HL-60 (cell line): ENCODE data around the gene NPC1.
"Not testable (repeated sequence)": the region's sequence is repeated elsewhere in the genome, so short reads cannot be mapped to it uniquely, and the experiment has no call there.

Source experiments
- DNase-seq, 2 experiments: peaks; one replicate each; pipeline ENCODE4 v3.0.0-alpha.2; 2010 to 2020; ENCODE audit warnings: low read depth in 1 of 2, low spot score in 1 of 2
- H3K27ac ChIP-seq: fragments of 250-450 bp; sonication (Bioruptor Pico); replicated peaks from 2 replicates; pipeline ENCODE4 v1.5.1; 2020; ENCODE audit warnings: mild to moderate bottlenecking, moderate library complexity
- H3K27me3 ChIP-seq: fragments of 250-450 bp; sonication (Bioruptor Pico); 2 replicates; pipeline ENCODE4 v1.5.1; 2021; ENCODE audit warnings: mild to moderate bottlenecking, moderate library complexity; ENCODE audit not compliant: insufficient read depth, poor library complexity, severe bottlenecking
- H3K4me3 ChIP-seq: replicated peaks from 2 replicates; pipeline ENCODE4 v1.5.1; 2011; ENCODE audit warnings: mild to moderate bottlenecking, control low read depth, low read length; ENCODE audit not compliant: insufficient read depth
- CTCF ChIP-seq: IDR thresholded peaks from one replicate; pipeline ENCODE4 v1.5.1; 2011; ENCODE audit warnings: low read length, control low read depth, inconsistent platforms; ENCODE audit not compliant: insufficient read depth
- GABPA ChIP-seq: IDR thresholded peaks from 2 replicates; pipeline ENCODE4 v1.6.1; 2012; ENCODE audit warnings: low read depth
- POLR2AphosphoS5 ChIP-seq: IDR thresholded peaks from 2 replicates; pipeline ENCODE4 v1.6.1; 2012; ENCODE audit warnings: low read depth
- REST ChIP-seq: IDR thresholded peaks from 2 replicates; pipeline ENCODE4 v1.6.1; 2012; ENCODE audit warnings: low read depth; ENCODE audit not compliant: insufficient replicate concordance
- SPI1 ChIP-seq: IDR thresholded peaks from 2 replicates; pipeline ENCODE4 v1.6.1; 2012; ENCODE audit warnings: low read depth, mild to moderate bottlenecking, borderline replicate concordance

The NPC1 gene

GRCh38 chr18:23616258-23616657 lies 30.0 kb upstream of the NPC1 start:
- no peak overlapping the region for H3K27ac ChIP-seq
- peaks cover 20% of the 10 kb centered on the region for H3K27me3 ChIP-seq
- no peak for DNase-seq
- H3K4me3 ChIP-seq: no peak overlapping the region
- no peak for TF ChIP-seq GABPA
- TF ChIP-seq POLR2AphosphoS5: no peak
- TF ChIP-seq REST: no peak
- TF ChIP-seq SPI1: no peak
- TF ChIP-seq CTCF: no peak

GRCh38 chr18:23614891-23615290 lies 28.6 kb upstream of the NPC1 start:
- DNase-seq: no peak
- TF ChIP-seq POLR2AphosphoS5 (no peak), SPI1 (no peak)
- Histone ChIP-seq H3K4me3 (no peak overlapping the region), H3K27ac (no peak overlapping the region), H3K27me3 (peaks cover 6% of the 10 kb centered on the region)

- DNase-seq: no peak
- Histone ChIP-seq H3K27ac (no peak overlapping the region), H3K4me3 (no peak overlapping the region), H3K27me3 (peaks cover 1% of the 10 kb centered on the region)
- TF ChIP-seq SPI1: no peak
- no peak for TF ChIP-seq REST
- no peak for TF ChIP-seq GABPA
- TF ChIP-seq CTCF: no peak
- no peak for TF ChIP-seq POLR2AphosphoS5
Observed at GRCh38 chr18:23614413-23614812, 28.1 kb upstream of the NPC1 start.

- not testable (repeated sequence) for H3K27ac ChIP-seq, H3K4me3 ChIP-seq, DNase-seq, H3K27me3 ChIP-seq
Observed at GRCh38 chr18:23613091-23613475, 26.8 kb upstream of the NPC1 start.

- DNase-seq: no peak
- Histone ChIP-seq H3K27me3 (no peaks in the 10 kb centered on the region), H3K27ac (no peak overlapping the region), H3K4me3 (no peak overlapping the region)
- no peak for TF ChIP-seq POLR2AphosphoS5
Observed at GRCh38 chr18:23612434-23613090, 26.3 kb upstream of the NPC1 start.
